Heart left ventricle (tissue), 13 donors: ENCODE results near the gene CNGB1.

Experiments used
- POLR2A ChIP-seq, 2 donors: fragments of 450-650 bp; IDR thresholded peaks; one replicate each; pipeline ENCODE4 v1.6.1; 2017; ENCODE audit warnings: antibody characterized with exemption in 2 of 2, mild to moderate bottlenecking in 2 of 2, moderate library complexity in 2 of 2
- TF ChIP-seq, protein P1 (sequence below), 12 donors: fragments of 200-600 bp; sonication (generic) in 4 of 12; IDR thresholded peaks; one replicate each; pipeline versions ENCODE4 v1.5.0 to v1.8.0; 2018 to 2022; ENCODE audit warnings: antibody characterized with exemption in 12 of 12, mild to moderate bottlenecking in 5 of 12
- donor health status: ischemic (EF 13 %, LVEDD 7.1; RV severe dilation, severe dysfunction).
- donor health status: DM: no; HTN: yes; CAD: no.
- donor health status: DM: no; HTN: no; CAD: no.
- donor health status: ischemic (EF 25% LVEDD 6.9; RV normal size, moderate dysfunction).
- donor health status: ischemic (EF 25% LVEDD 5.7; RV mildly dilated, moderate dysfunction).
- donor health status: ischemic (EF 35%, LVEDD 5.7; RV mildly dilated, moderate dysfunction).
- donor health status: nonischemic (EF 11% LVEDD 7.7; RV severe dilation, severe dysfunction).
- donor health status: DM: yes; HTN: yes; CAD: no.
- donor health status: PGD.
- donor health status: ischemic (EF 29% LVEDD 5.4; RV normal size, mild dysfunction).
- donor health status: nonischemic (EF 23%, LVEDD 6.1; RV moderate dilation, normal function).

DNA sequence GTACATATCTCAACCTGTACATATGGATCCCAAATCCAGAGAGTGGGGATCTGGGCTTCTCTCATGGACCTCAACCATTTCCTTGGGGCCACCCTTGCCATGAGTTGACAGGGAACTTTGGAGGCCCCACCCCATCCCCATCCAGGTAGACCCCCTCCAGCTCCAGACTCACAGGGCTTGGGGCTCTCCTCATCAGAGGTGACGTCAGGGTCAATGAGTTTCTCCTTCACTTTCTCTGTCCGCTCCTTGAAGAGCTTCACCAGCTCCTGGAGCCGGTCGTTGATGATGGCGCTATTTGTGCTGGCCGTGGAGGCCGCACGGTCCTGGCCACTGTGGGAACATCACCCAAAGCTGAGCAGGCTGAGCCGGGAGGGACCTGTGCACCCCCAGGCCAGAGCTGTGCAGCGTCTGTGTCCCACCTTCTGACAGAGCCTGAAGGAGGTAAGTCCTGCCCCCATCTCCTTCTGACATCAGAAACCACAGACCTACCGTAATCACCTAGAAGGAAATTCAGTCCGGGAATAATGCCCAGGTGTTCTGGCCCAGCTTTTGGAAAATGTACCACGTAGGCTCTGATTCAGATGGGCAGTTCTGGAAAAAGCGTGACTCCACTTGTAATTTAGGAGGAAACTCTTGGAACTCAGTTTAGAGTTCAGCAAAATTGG, 50.6 kb downstream of the CNGB1 start:
- TF ChIP-seq, protein P1, sequence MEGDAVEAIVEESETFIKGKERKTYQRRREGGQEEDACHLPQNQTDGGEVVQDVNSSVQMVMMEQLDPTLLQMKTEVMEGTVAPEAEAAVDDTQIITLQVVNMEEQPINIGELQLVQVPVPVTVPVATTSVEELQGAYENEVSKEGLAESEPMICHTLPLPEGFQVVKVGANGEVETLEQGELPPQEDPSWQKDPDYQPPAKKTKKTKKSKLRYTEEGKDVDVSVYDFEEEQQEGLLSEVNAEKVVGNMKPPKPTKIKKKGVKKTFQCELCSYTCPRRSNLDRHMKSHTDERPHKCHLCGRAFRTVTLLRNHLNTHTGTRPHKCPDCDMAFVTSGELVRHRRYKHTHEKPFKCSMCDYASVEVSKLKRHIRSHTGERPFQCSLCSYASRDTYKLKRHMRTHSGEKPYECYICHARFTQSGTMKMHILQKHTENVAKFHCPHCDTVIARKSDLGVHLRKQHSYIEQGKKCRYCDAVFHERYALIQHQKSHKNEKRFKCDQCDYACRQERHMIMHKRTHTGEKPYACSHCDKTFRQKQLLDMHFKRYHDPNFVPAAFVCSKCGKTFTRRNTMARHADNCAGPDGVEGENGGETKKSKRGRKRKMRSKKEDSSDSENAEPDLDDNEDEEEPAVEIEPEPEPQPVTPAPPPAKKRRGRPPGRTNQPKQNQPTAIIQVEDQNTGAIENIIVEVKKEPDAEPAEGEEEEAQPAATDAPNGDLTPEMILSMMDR (IDR thresholded peaks at IDR 0.05), result no peak
- TF ChIP-seq POLR2A (IDR thresholded peaks at IDR 0.05), result no peak
